A549 (cell line): Measurements from ENCODE around the gene SERTAD1.

ENCODE experiments used
- BCL3 ChIP-seq: fragments of >200 bp; sonication (Bioruptor Twin); formaldehyde crosslinking; IDR thresholded peaks from 3 replicates; pipeline ENCODE4 v1.6.1; 2016
- CTCF ChIP-seq: fragments of >200 bp; sonication (Bioruptor Twin); formaldehyde crosslinking; IDR thresholded peaks from 3 replicates; pipeline ENCODE4 v1.5.1; 2016
- REST ChIP-seq: fragments of 200-600 bp; sonication (generic); IDR thresholded peaks from 2 replicates; pipeline ENCODE4 v1.6.1; 2016; ENCODE audit warnings: antibody characterized with exemption, mild to moderate bottlenecking, moderate library complexity

DNA sequence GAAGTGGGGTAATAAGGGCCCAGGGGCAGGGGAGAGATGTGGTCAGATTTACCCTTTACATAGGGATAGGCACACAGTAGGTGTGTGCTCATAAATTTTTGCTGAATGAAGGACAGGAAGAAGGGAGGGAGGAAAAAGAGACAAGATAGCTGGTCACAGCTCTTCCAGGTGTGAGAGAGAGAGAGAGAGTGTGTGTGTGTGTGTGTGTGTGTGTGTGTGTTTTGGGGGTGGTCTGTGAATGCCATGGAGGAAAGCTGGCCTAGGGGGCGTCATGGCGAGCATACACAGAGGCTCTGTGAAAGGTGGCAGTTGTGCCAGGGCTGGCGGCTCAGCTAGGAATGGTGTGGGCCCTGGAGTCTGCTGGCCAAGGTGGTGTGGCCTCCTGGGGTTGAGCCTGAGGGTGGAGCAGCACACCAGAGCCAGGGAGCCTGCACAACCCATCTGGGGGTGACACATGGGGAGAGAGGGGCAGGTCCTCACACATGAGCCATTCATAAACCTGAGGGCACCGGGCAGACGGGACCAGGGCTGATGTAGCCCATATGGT is 6.7 kb downstream of the SERTAD1 start:
- TF ChIP-seq CTCF (no peak), BCL3 (no peak), REST (no peak)
